HepG2 (cell line): ENCODE data around the gene PSRC1. TPM values are rescaled to one million over a fixed set of nuclear protein-coding genes. Genes with fewer than 3 reads are reported as not detected.

ENCODE experiments used
- ARID2 ChIP-seq: sonication (generic); formaldehyde crosslinking; IDR thresholded peaks from 2 replicates; pipeline ENCODE4 v1.8.1; 2022; ENCODE audit warnings: mild to moderate bottlenecking, missing genetic modification reagents, borderline replicate concordance
- BCL6 ChIP-seq: IDR thresholded peaks from 2 replicates; pipeline ENCODE4 v1.6.1; 2016; ENCODE audit warnings: missing genetic modification reagents, missing compliant biosample characterization
- CAMTA2 ChIP-seq: sonication (generic); formaldehyde crosslinking; IDR thresholded peaks from 2 replicates; pipeline ENCODE4 v1.4.0; 2020; ENCODE audit warnings: mild to moderate bottlenecking, missing genetic modification reagents, borderline replicate concordance
- CEBPB ChIP-seq: IDR thresholded peaks from 2 replicates; pipeline ENCODE4 v1.6.1; 2011; ENCODE audit warnings: low read depth, low read length, improper control_type of control experiment, borderline replicate concordance
- FOXP1 ChIP-seq, 2 experiments: fragments of 450-650 bp in 1 of 2; IDR thresholded peaks; 2 replicates each; pipeline ENCODE4 v1.6.1; 2017 to 2018; ENCODE audit warnings: antibody characterized with exemption in 1 of 2
- GRHL1 ChIP-seq: sonication (generic); formaldehyde crosslinking; conservative IDR thresholded peaks from 2 replicates; pipeline ENCODE4 v1.8.0; 2022; ENCODE audit warnings: missing genetic modification reagents
- ISL2 ChIP-seq: sonication (generic); formaldehyde crosslinking; IDR thresholded peaks from 2 replicates; pipeline ENCODE4 v1.5.0; 2020; ENCODE audit warnings: missing genetic modification reagents
- ISX ChIP-seq: sonication (generic); formaldehyde crosslinking; conservative IDR thresholded peaks from 2 replicates; pipeline ENCODE4 v1.5.0; 2020; ENCODE audit warnings: missing genetic modification reagents
- KLF6 ChIP-seq: IDR thresholded peaks from 2 replicates; pipeline ENCODE4 v1.8.0; 2016; ENCODE audit warnings: missing biosample characterization, missing genetic modification reagents
- NAIF1 ChIP-seq: sonication (generic); formaldehyde crosslinking; IDR thresholded peaks from 2 replicates; pipeline ENCODE4 v1.5.0; 2020; ENCODE audit warnings: mild to moderate bottlenecking, missing genetic modification reagents, borderline replicate concordance
- NCOA1 ChIP-seq: sonication (generic); formaldehyde crosslinking; IDR thresholded peaks from 2 replicates; pipeline ENCODE4 v1.9.0; 2021; ENCODE audit warnings: missing genetic modification reagents
- PAXIP1 ChIP-seq: sonication (generic); formaldehyde crosslinking; conservative IDR thresholded peaks from 2 replicates; pipeline ENCODE4 v1.4.0; 2020; ENCODE audit warnings: mild to moderate bottlenecking, missing genetic modification reagents, moderate library complexity
- RARG ChIP-seq: sonication (generic); formaldehyde crosslinking; IDR thresholded peaks from 2 replicates; pipeline ENCODE4 v1.4.0; 2020; ENCODE audit warnings: low read depth, mild to moderate bottlenecking, missing genetic modification reagents
- REXO4 ChIP-seq: sonication (generic); formaldehyde crosslinking; IDR thresholded peaks from 2 replicates; pipeline ENCODE4 v1.8.0; 2022; ENCODE audit warnings: missing genetic modification reagents, mild to moderate bottlenecking, borderline replicate concordance
- TSC22D2 ChIP-seq: sonication (generic); formaldehyde crosslinking; IDR thresholded peaks from 2 replicates; pipeline ENCODE4 v1.5.1; 2020; ENCODE audit warnings: missing genetic modification reagents, mild to moderate bottlenecking, borderline replicate concordance
- ZBTB3 ChIP-seq: sonication (generic); formaldehyde crosslinking; IDR thresholded peaks from 2 replicates; pipeline ENCODE4 v1.4.0; 2020; ENCODE audit warnings: low read depth, mild to moderate bottlenecking, moderate library complexity, missing genetic modification reagents, borderline replicate concordance
- ZFP82 ChIP-seq: sonication (generic); formaldehyde crosslinking; IDR thresholded peaks from 2 replicates; pipeline ENCODE4 v1.5.1; 2020; ENCODE audit warnings: mild to moderate bottlenecking, missing genetic modification reagents, borderline replicate concordance
- ZNF354B ChIP-seq: sonication (generic); formaldehyde crosslinking; IDR thresholded peaks from 2 replicates; pipeline ENCODE4 v1.8.0; 2022; ENCODE audit warnings: mild to moderate bottlenecking, missing genetic modification reagents
- ZNF484 ChIP-seq: sonication (generic); formaldehyde crosslinking; IDR thresholded peaks from 2 replicates; pipeline ENCODE4 v1.5.1; 2020; ENCODE audit warnings: mild to moderate bottlenecking, low read depth, missing genetic modification reagents, borderline replicate concordance
- ZNF552 ChIP-seq: sonication (generic); formaldehyde crosslinking; IDR thresholded peaks from 2 replicates; pipeline ENCODE4 v1.9.0; 2022; ENCODE audit warnings: missing genetic modification reagents, mild to moderate bottlenecking, borderline replicate concordance
- ZNF576 ChIP-seq: sonication (generic); formaldehyde crosslinking; IDR thresholded peaks from 2 replicates; pipeline ENCODE4 v1.4.0; 2020; ENCODE audit warnings: mild to moderate bottlenecking, missing genetic modification reagents
- ZNF781 ChIP-seq: sonication (generic); formaldehyde crosslinking; IDR thresholded peaks from 2 replicates; pipeline ENCODE4 v1.5.1; 2020; ENCODE audit warnings: borderline replicate concordance, mild to moderate bottlenecking, missing genetic modification reagents; ENCODE audit errors: not compliant biosample characterization
- polyA plus RNA-seq, 8 experiments: library from polyadenylated mRNA; depleted of rRNA in 3 of 8; stranded (reverse) in 7 of 8; unstranded in 1 of 8; fragments of >200 nt; fragmentation: Illumina TruSeq in 4 of 8; extraction: Trizol in 4 of 8; gene quantifications; 2 replicates each; pipeline versions ENCODE4 v1.2.1 to v1.2.3, GENCODE V29; 2011 to 2016; ENCODE audit warnings: low read depth in 4 of 8, missing spikeins in 1 of 8, mixed read lengths in 1 of 8; ENCODE audit not compliant: insufficient read depth in 1 of 8
- total RNA-seq, 5 experiments: library from RNA; depleted of rRNA; stranded (reverse); fragments of >200 nt; fragmentation: Illumina TruSeq; extraction: Trizol; gene quantifications; 2 replicates each; pipeline ENCODE4 v1.2.3, GENCODE V29; 2016; ENCODE audit warnings: low read depth in 1 of 5
- TF ChIP-seq, protein P1 (sequence below): sonication (generic); formaldehyde crosslinking; IDR thresholded peaks from 2 replicates; pipeline ENCODE4 v1.4.0; 2020; ENCODE audit warnings: missing genetic modification reagents

The PSRC1 gene
- total and polyA plus RNA-seq, 2 of the 13 experiments (the other 11 are each of a cell fraction or from before 2014, with no cell fraction given), result 28.6 to 30.3 TPM

DNA sequence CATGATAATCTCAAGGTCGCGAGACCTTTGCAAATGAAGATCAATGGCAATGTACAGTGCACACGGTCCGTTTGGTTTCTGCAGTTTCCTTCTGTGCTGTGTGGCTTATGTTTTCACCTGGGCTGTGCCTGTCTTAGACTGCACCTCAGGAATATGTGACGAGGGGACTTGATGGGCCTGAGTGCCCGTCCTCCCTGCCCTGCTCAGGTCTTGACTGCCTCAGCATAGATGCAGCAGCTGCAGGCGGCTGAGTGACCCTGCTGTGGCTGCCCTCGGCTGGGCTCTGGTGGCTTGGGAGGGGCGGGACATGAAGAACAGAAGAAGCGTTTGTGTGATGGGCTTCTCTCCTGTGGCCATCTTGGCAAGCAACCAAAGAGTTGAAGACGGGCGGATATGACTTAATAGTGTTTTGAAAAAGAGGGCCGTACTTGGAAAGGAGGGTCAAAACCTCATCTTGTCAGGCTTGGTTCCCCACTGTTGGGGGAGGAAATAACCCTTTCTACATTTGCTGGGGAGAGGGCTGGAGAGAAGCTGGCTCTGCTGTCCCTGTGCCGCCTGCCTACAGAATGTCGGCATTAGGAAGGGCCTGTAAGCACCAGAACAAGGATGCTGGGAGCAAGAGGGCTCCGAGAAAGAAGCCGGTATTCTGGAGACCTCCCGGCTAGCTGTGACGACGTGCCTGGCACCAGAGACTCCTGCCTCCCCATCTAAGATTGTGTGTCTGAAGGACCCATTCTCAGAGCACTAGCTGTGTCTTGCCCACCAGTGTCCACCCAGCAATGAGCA is 16.8 kb upstream of the PSRC1 start (continued):
- no peak for TF ChIP-seq FOXP1 (IDR thresholded peaks at IDR 0.05)
- TF ChIP-seq FOXP1 (CRISPR knock-in tag; IDR thresholded peaks at IDR 0.05), result no peak
- TF ChIP-seq ARID2, result no peak
- TF ChIP-seq ZFP82 (CRISPR knock-in tag), result no peak
- TF ChIP-seq CAMTA2, result no peak
- no peak for TF ChIP-seq NAIF1 (CRISPR knock-in tag)
- no peak for TF ChIP-seq CEBPB
- no peak for TF ChIP-seq ZNF781 (CRISPR knock-in tag)
- no peak for TF ChIP-seq BCL6 (CRISPR knock-in tag)
- TF ChIP-seq GRHL1 (CRISPR knock-in tag), result no peak
- 0 out of 2 replicates have a peak, but pooled peaks have one; percentile 24 for TF ChIP-seq NCOA1 (CRISPR knock-in tag)
- peak; percentile 32; the same call in 1 of the 2 replicates for TF ChIP-seq ISL2
- no peak for TF ChIP-seq ISX (CRISPR knock-in tag)
- no peak for TF ChIP-seq RARG (CRISPR knock-in tag)
- TF ChIP-seq KLF6 (CRISPR knock-in tag), result no peak
- TF ChIP-seq ZNF552 (CRISPR knock-in tag), result no peak
- no peak for TF ChIP-seq REXO4 (CRISPR knock-in tag)
- TF ChIP-seq, protein P1, sequence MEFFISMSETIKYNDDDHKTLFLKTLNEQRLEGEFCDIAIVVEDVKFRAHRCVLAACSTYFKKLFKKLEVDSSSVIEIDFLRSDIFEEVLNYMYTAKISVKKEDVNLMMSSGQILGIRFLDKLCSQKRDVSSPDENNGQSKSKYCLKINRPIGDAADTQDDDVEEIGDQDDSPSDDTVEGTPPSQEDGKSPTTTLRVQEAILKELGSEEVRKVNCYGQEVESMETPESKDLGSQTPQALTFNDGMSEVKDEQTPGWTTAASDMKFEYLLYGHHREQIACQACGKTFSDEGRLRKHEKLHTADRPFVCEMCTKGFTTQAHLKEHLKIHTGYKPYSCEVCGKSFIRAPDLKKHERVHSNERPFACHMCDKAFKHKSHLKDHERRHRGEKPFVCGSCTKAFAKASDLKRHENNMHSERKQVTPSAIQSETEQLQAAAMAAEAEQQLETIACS (CRISPR knock-in tag), result no peak
- TF ChIP-seq TSC22D2, result no peak
- TF ChIP-seq ZNF576 (CRISPR knock-in tag), result no peak
- TF ChIP-seq PAXIP1 (CRISPR knock-in tag), result peak; percentile 40; the same call in 1 of the 2 replicates
- TF ChIP-seq ZBTB3 (CRISPR knock-in tag), result no peak; the same call in 1 of the 2 replicates
- no peak for TF ChIP-seq ZNF484 (CRISPR knock-in tag)
- TF ChIP-seq ZNF354B (CRISPR knock-in tag), result no peak
